HepG2 (cell line): ENCODE measurements around the gene USF2. TPM values are rescaled to one million over a fixed set of nuclear protein-coding genes. Genes with fewer than 3 reads are reported as not detected.
A peak's percentile ranks its signal among the peaks of the same experiment; 100 is the strongest.

Source experiments
- DRAP1 ChIP-seq: IDR thresholded peaks from 2 replicates; pipeline ENCODE4 v1.6.1; 2016; ENCODE audit warnings: missing genetic modification reagents, missing compliant biosample characterization
- FOXA1 ChIP-seq, 2 experiments: fragments of 450-650 bp in 1 of 2; sonication (generic) in 1 of 2; formaldehyde crosslinking in 1 of 2; IDR thresholded peaks; 2 replicates each; pipeline versions ENCODE4 v1.4.0 to v1.6.1; 2016 to 2020; ENCODE audit warnings: missing genetic modification reagents in 1 of 2
- HDAC2 ChIP-seq: sonication (generic); formaldehyde crosslinking; IDR thresholded peaks from 2 replicates; pipeline ENCODE4 v1.4.0; 2020; ENCODE audit warnings: missing genetic modification reagents
- RFX1 ChIP-seq: fragments of 450-650 bp; IDR thresholded peaks from 2 replicates; pipeline ENCODE4 v1.6.1; 2017
- SKIL ChIP-seq: sonication (generic); formaldehyde crosslinking; IDR thresholded peaks from 2 replicates; pipeline ENCODE4 v1.8.0; 2022; ENCODE audit warnings: missing genetic modification reagents, mild to moderate bottlenecking, moderate library complexity, borderline replicate concordance
- SP5 ChIP-seq: IDR thresholded peaks from 2 replicates; pipeline ENCODE4 v1.6.1; 2016; ENCODE audit warnings: low read depth, borderline replicate concordance
- TARDBP ChIP-seq: sonication (generic); formaldehyde crosslinking; IDR thresholded peaks from 2 replicates; pipeline ENCODE4 v1.8.0; 2022; ENCODE audit warnings: mild to moderate bottlenecking, missing genetic modification reagents
- THRA ChIP-seq: sonication (generic); formaldehyde crosslinking; IDR thresholded peaks from 2 replicates; pipeline ENCODE4 v1.4.0; 2020; ENCODE audit warnings: missing genetic modification reagents, borderline replicate concordance
- ZFP36 ChIP-seq: fragments of 150-350 bp; IDR thresholded peaks from 2 replicates; pipeline ENCODE4 v1.6.1; 2018; ENCODE audit warnings: borderline replicate concordance, low read length, low read depth; ENCODE audit not compliant: partially characterized antibody
- ZNF574 ChIP-seq: sonication (generic); formaldehyde crosslinking; IDR thresholded peaks from 2 replicates; pipeline ENCODE4 v1.4.0; 2020; ENCODE audit warnings: missing genetic modification reagents
- ZNF605 ChIP-seq: sonication (generic); formaldehyde crosslinking; IDR thresholded peaks from 2 replicates; pipeline ENCODE4 v1.8.0; 2022; ENCODE audit warnings: mild to moderate bottlenecking, missing genetic modification reagents
- ZNF609 ChIP-seq: sonication (generic); formaldehyde crosslinking; IDR thresholded peaks from 2 replicates; pipeline ENCODE4 v1.4.0; 2020; ENCODE audit warnings: mild to moderate bottlenecking, missing genetic modification reagents, borderline replicate concordance
- ZNF674 ChIP-seq: sonication (generic); formaldehyde crosslinking; IDR thresholded peaks from 2 replicates; pipeline ENCODE4 v1.5.0; 2020; ENCODE audit warnings: low read depth, mild to moderate bottlenecking, missing genetic modification reagents
- ZNF883 ChIP-seq: sonication (generic); formaldehyde crosslinking; IDR thresholded peaks from 2 replicates; pipeline ENCODE4 v1.5.1; 2020; ENCODE audit warnings: mild to moderate bottlenecking, missing genetic modification reagents; ENCODE audit errors: not compliant biosample characterization
- polyA plus RNA-seq, 8 experiments: library from polyadenylated mRNA; depleted of rRNA in 3 of 8; stranded (reverse) in 7 of 8; unstranded in 1 of 8; fragments of >200 nt; fragmentation: Illumina TruSeq in 4 of 8; extraction: Trizol in 4 of 8; gene quantifications; 2 replicates each; pipeline versions ENCODE4 v1.2.1 to v1.2.3, GENCODE V29; 2011 to 2016; ENCODE audit warnings: low read depth in 4 of 8, missing spikeins in 1 of 8, mixed read lengths in 1 of 8; ENCODE audit not compliant: insufficient read depth in 1 of 8
- total RNA-seq, 5 experiments: library from RNA; depleted of rRNA; stranded (reverse); fragments of >200 nt; fragmentation: Illumina TruSeq; extraction: Trizol; gene quantifications; 2 replicates each; pipeline ENCODE4 v1.2.3, GENCODE V29; 2016; ENCODE audit warnings: low read depth in 1 of 5

USF2 gene
- total and polyA plus RNA-seq, 2 of the 13 experiments (the other 11 are each of a cell fraction or from before 2014, with no cell fraction given): 54.9 to 106 TPM

GRCh38 chr19:35253316-35254286 lies 15.2 kb upstream of the USF2 start (continued):
- peak; percentile 64; the same call in 1 of the 2 replicates for TF ChIP-seq SP5 (CRISPR knock-in tag)
- TF ChIP-seq ZNF574 (CRISPR knock-in tag): peak; percentile 49; the same call in 1 of the 2 replicates
- peak; percentile 56; the same call in 1 of the 2 replicates for TF ChIP-seq ZNF609 (CRISPR knock-in tag)
- TF ChIP-seq DRAP1 (CRISPR knock-in tag): no peak
- TF ChIP-seq THRA: peak; percentile 51; the same call in 1 of the 2 replicates
- peak; percentile 79 for TF ChIP-seq SKIL
- TF ChIP-seq FOXA1 (IDR thresholded peaks at IDR 0.05): 0 out of 2 replicates have a peak, but pooled peaks have one; percentile 27
- TF ChIP-seq FOXA1 (CRISPR knock-in tag; IDR thresholded peaks at IDR 0.05): peak; percentile 88
- TF ChIP-seq ZFP36: no peak
- TF ChIP-seq ZNF605: no peak
- TF ChIP-seq RFX1: peak; percentile 24; the same call in 1 of the 2 replicates
- no peak for TF ChIP-seq ZNF883 (CRISPR knock-in tag)
- TF ChIP-seq ZNF674: no peak
- peak; percentile 75 for TF ChIP-seq HDAC2 (CRISPR knock-in tag)
- peak; percentile 58; the same call in 1 of the 2 replicates for TF ChIP-seq TARDBP (CRISPR knock-in tag)
